ENCODE results near the gene SLCO3A1.

Gene SLCO3A1

DNA sequence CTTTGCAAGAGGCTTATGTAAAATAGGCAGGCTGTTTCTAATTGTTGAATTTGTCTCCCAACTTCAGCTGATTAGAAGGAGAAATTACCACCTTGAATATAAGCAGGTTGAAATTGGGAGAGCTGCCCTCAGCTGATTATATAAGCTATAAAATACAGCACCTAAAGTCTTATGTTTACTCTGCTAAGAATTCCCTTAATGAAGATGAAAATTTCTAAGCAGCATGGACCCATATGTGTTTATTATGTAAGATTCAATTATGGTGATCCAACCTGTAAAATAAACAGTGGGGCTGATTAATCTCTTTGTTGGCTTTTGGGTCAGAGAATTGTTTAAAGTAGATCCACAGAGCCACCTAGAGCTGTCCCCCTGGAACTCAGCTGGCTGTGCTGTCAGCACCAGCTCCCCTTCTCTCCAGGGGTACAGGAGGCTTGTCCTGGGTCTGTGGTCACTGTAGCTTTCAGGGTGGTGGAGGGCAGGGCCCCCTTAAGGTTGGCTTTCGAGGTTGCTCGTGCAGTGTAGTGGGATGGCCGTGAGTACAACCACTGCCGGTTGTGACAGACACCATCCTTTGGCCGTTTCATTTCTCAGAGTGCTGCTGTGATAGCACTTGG lies 9.5 kb downstream of the SLCO3A1 start:
- DNase-seq, result no peak

DNA sequence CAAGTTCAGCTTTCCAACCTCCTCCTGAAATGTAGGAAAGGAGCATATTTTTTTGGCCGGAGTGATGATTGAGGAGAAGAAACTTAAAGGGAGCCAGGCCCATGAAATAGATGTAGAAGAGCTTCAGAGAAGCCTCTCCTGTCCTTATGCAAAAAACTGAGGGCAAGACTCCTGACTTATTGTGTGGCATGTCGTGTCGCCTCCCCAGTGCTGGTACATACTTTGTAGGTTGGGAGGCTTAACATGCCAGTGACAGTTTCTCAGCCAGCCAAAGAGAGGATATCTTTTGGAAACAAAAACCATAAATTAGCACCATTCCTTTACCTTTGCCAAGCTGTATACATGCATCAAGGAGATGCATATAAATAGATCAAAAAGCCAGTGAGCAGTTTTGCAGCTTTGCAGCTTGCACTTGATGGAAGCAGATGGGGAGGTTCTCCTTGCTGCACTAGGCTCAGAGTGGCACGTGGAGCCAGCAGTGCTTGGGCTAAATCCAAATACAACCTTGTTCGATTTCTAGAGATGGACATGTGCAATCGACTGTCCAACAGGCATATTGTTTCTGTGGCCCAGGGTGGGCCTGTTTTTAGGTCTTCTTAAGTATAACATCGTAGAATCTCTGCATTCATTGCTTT lies 10.2 kb downstream of the SLCO3A1 start:
- DNase-seq, result no peak

DNA sequence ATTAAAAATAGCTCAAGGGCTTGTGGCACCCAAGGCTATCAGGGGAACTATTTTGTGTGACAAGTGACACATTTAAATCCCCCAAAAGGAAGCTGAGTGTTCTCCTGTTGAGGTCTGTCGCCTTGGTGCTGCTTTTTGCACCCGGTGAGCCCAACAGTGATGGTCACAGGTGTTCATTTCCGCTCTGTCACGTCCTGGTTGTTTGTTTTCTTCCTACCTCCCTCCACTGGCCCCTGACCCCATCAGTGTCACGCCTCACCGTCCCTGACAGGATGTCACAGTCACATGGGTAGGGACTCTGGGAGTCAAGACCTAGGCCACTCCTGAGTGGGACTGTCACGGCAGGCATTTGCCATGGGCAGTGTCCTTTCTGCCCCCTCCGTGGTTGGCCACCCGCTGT lies 11.2 kb downstream of the SLCO3A1 start:
- DNase-seq, result no peak

DNA sequence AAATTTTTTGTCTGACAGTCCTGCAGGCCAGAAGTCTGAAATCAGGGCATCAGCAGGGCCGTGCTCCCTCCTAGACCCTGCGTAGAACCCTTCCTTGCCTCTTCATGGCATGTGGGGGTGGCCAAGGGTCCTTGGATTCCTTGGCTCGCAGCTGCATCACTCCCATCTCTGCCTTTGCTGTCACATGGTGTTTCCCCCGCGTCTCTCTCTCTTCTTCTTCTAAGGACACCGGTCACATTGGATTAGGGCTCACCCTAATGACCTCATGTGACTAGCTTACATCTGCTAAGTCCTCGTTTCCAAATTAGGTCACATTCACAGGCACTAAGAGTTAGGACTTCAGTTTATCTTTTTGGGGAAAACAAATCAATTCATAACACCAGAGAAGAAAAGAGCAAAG lies 12.0 kb downstream of the SLCO3A1 start:
- DNase-seq, result no peak

DNA sequence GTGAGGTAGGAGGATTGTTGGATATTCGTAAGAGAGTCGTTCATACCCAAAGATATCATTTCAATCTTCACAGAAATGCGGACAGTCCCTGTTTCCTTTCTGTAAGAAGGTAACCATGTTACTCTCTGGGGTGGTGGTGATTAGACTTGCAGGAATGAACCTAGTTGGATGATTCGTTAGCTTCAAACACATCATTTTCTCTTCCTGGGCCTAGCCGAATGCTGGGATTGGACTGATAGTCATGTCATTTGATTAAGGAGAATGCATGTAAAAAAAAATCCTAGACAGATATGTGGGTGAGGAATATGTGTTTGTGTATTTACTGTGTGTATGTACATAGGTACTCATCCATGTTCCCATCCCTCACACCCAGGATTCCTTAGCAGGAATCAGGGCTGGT lies 12.4 kb downstream of the SLCO3A1 start:
- no peak for DNase-seq

DNA sequence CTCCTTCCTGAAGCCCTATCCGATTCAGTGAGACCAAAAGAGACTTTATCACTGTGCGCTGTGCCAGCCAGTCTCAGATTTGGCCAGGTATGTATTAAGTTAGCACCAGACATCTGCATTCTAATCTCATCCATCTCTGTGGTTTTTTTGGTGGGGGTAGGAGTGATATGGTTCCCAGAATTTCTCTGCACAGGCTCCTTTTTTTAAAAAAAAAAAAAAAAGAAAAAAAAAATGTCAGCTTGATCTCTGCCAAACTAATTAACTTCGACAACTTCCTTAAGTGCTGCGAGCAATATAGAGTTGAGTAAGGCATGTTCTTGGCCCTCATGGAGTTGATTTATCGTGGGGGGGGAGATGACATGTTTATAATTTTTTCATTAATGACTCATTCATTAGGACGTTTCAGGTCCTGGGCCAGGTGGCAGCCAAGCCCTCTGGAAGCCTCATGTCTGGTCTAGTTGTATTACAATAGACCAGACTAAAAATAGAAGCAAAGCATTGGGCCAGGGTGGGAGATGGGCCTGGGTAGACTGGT lies 12.9 kb downstream of the SLCO3A1 start:
- DNase-seq, result no peak

DNA sequence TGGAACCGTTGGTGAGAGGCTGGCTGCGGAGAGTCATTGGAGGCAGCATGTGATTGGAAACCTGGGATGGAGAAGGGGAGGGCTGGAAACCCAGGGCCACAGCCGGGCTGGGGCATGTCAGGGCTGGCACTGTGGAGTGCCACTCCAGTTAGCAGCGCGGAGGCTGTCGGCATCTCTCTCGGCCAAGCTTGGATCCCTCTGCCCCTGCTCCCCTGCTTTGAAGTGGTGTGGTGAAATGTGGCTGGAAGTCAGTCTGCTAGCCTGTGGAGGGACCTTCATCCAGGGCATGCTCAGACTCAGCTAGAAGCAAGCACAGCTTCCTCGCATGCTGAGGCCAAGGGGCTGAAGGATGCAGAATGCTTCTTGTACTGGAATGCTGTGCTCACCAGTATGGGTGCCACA lies 13.5 kb downstream of the SLCO3A1 start:
- no peak for DNase-seq

DNA sequence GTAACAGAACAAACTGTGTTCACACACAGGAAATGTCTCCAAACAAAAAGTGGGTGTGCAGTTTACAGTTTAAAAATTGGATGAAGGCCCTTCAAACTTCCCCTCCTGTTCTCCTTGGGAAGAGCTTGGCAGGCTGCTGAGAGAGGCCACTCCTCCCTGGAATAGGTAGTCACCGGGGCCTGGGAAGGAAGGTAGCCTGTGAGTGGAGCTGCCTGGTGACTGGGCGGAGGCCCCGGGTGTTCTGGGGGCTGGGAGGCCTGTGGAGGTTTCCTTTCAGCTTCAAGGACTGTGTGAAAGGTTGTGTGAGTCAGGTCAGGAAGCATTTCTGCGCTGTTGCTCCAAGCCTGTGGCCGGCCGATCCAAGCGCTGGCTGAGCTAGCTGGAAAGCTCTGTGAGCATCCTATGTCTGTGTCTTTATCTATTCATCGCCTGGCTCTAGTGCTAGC lies 14.1 kb downstream of the SLCO3A1 start:
- DNase-seq, result no peak

DNA sequence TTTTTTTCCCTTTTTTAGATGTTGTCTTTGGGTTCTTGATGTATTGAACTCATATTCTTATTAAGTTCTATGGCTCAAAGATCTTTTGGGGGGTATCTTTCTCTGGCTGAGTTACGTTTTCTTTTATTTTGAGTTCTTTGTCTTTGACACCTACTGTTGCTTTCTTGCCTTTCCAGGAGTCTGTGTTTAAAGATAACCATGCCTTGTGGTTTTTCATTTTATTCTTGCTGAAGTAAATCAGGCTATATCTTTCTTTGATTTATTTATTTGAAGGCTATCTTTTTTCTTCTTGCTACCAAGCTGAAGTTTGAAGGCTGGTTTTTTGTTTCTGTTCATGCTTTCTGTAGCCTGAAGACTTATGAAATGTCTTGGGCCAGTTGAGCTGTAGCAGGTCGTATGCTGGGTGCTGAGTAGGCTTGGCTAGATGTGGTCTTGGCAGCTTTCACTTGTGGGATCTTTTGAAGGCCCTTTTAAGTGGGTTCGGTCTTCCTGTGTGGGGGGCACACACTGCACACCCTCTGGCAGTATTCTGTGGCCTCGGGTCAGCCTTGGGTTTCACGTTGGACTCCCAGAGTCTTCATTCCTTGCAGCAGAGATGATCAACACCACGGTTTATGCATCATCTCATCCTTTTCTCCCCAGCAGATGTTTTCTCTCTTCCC lies 17.5 kb downstream of the SLCO3A1 start:
- DNase-seq, result no peak

DNA sequence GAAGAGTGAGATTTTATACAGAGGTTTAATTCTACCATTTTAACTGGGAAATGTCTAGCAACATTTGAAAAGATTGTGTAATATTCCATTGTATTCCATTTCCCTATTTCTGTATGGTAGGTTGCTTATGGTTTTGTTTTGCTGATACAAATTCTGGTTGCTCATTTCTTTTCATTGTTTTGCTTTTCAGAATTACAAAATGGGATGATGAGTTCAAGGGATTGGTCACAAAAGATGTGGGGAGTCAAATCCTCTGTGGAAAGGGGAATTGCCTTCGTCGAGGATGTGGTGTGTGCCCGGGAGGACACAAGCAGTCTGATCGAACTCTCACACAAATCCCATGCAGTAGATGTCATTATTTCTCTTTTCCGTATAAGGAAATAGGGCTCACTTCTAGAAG lies 18.3 kb downstream of the SLCO3A1 start:
- DNase-seq, result no peak

DNA sequence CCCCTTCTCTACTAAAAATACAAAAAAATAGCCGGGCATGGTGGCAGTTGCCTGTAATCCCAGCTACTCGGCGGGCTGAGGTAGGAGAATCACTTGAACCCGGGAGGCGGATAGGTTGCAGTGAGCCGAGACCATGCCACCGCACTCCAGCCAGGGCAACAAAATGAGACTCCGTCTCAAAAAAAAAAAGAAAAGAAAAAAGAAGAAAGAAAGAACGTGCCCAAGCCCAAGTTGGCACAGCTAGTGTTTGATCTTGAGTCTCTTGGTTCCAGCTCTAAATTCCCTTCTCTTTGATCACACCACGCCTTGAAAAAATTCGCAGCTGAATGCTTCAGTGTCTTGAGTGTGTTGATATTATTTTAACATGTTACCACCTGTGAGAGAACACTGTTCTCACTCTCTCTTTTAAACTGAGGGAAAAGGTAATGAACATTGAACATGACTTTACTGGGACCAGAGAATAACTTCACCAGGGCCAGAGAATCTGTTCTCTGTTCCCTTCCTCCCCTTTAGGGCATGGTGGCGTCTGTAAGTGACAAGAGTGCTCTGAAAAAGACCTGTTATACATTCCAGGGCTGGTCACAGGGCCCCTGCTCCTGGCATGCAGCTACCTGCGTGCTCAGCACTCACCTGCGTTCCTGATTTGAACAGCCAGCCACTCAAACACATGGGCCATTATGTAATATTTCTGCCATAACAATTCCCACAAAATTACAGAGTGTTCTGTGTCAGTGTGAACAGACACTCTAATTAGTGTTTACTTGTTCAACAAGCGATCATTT lies 19.0 kb downstream of the SLCO3A1 start:
- DNase-seq, result no peak

DNA sequence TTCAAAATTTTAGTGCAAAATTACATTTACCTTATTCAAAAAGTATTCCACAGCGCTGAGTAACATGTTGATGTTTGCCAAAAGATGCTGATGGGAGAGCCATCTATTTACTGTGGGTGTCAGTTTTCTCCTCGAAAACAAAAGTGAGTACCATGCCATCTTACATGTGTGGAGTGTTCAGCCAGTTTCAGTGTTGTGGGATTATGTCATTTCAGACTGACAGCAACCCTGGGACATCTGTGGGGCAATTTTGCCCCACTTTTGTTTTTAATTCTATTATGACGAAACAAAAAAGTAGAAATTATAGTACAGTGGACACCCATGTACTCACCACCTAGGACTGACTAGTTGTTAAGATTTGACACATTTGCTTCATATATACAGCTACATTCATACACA lies 19.6 kb downstream of the SLCO3A1 start:
- no peak for DNase-seq

DNA sequence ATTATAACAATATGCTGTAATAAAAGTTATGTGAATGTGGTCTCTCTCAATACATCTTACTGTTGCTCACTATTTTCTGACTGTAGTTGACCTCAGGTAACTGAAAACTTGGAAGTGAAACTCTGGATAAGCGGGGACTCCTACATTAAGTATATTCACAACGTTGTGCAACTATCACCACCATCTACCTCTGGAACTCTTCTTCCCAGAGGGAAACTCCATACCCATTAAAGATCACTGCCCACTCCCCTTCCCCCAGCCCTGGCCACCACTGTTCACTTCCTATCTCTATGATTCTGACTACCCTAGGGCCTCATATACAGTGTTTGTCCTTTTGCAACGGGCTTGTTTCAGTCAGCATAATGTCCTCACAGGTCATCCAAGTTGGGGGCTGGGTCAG lies 20.7 kb downstream of the SLCO3A1 start:
- DNase-seq, result no peak

DNA sequence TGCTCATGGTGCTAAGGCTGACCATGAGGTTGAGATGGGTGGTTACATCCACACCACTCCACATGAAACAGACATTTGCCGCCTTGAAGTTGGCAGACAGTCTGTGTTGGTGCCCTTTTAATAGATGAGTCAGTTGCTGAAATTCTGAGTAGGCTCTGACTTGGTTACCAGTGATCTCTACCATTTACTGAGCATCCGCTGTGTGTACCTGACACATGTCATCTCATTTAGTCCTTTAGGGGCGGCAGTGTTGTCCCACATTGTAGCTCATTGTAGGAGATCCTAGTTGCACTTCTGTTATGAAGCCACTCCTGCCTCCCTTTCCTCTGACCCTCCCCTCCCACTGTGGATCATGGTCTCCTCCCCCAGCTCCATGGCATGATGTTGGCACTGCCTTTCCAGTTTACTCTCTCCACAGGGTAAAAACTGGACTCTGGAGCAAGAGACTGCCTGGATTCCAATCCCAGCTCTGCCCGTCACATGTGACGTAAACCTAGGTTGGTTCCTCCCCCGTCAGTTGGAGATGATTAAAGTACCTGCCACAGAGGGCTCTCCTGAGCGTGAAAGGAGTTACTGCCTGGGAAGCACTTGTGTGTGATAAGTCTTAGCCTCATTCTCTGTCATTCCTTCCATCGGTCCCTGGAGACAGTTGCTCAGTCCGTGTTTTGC lies 21.6 kb downstream of the SLCO3A1 start:
- no peak for DNase-seq

DNA sequence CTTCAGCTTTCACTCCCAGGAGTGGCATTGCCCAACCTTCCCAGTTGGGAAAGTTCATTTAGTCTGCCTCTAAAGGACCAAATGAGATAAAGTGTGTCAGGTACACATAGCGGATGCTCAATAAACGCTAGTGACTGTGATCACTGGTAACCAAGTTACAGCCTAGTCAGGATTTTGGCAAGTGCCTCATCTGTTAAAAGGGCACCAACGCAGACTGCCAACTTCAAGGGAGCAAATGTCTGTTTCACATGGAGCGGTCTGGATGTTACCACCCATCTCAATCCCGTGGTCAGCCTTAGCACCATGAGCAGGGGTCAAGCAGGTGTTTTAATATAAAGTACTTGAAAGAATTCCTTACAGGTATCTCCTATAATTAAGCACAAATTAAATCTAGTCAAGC lies 22.7 kb downstream of the SLCO3A1 start:
- DNase-seq, result no peak

DNA sequence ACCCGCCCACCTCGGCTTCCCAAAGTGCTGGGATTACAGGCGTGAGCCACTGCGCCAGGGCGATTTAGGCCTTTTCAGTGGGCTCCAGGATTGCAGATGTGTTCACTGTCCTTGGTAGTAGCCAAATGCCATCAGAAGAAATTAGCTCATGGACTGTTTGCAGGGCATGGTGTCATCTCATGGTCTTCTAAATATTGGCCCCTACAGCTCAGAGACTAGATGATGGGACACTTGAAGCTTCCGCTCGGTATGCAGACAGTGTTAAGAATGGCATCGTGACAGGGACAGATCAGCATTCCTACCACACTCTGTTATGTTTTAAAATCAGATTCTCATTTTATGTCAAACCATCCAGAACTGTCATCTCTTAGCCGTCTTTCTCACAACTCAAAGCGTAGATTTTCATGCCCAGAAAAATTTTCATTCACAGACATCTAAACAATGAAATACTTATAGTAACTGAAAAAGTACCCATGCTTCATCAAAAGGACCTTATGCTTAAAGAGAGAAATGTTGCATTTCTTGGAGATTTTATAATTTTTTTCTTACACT lies 24.9 kb downstream of the SLCO3A1 start:
- DNase-seq, result no peak

DNA sequence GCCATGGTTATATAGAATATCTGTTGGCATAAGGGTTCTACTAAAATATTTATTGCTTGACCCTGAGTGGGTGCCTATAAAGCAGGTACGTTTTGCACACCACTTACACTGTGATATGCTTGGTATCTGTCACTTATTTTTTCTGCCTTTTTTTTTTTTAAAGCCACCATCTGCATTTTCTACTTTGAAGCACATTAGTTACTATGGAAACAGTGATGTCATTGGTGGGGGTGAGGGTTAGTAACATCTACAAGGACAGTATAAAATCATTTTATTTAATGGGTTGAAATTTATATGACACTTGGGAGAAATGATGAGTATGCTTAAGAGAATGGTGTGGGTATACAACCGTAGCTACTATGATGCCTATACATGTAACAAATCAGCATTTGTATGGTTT lies 25.6 kb downstream of the SLCO3A1 start:
- no peak for DNase-seq

DNA sequence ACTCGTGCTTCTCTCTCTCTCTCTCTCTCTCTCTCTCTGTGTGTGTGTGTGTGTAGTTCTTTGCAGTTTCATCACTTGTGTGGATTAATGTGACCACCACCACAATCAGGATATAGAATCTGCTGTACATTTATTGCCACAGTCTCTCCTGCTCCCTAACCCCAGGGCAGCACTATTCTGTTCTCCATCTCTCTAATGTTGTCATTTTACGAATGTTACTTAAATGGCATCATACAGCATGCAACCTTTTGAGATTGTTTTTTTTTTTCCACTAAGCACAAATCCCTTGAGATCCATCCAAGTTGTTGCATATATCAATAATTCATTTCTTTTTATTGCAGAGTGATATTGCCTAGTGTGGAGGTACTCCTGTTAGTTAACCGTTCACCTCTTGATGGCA lies 26.9 kb downstream of the SLCO3A1 start:
- no peak for DNase-seq

DNA sequence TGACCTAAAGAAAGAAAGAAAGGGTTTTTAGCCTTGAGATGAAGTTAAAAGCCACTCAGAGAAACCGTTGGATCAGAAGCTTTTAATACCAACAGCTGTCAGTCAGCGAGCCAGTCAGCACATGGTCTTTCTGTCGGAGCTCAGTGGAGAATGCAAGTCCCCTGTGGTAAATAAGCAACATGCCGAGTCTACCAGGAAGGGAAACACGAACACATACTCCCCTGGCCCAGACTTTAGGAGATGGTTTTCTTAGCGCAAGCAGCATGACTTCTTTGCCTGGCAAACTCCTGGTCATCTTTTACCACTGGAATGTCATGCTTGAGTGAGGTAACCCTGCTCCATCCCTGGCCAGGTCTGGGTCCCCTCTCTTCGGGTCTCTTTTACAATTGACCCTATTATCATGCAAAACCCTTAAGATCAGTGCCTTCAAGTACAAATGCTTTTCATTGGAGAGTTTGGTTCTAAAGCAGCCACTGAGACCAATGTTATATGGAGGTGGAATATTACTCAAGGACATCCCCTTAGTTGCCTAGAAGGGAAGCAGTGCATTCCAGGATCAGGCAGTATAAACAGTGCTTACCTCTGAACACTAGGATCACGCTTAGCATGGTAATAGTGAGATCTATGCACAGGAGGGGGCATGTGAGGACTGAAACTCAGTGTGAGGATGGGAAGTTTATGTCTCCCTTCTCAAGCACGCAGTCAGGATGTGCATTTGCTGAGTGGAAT lies 28.2 kb downstream of the SLCO3A1 start:
- DNase-seq, result no peak

DNA sequence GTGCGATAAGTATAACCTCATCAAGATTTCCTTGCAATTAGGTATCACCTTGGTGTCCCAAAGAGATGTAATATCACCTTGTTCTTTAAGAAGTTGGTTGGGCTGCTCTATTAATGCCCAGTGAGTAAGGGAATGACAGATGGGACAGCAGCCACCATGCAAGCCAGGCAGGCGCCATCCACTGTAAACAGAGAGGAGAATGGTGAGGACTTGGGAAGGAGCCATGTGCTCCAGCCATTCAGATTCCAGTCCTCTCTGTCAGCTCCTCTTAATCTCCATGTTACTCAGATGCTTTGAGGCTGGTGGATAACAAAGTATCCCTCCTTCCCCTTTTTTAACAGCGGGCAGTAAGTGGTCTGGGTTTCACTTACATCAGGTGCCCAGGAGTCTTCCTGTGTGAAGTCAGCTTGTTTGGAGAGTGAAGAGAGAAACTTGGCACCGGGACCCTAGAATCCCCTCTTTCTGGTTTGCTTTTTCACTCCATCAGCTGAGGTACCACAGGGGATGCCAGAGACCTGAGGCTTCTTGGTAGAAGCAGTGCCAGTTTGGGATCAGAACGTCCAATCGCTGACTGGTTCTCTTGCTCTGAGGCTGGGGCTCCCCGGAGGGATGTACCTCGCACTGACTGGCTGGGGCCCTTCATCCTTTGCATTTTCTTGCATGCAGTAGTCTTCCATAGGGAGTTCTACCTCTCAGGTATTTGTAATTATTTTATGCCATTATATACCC lies 29.5 kb downstream of the SLCO3A1 start:
- DNase-seq, result no peak

DNA sequence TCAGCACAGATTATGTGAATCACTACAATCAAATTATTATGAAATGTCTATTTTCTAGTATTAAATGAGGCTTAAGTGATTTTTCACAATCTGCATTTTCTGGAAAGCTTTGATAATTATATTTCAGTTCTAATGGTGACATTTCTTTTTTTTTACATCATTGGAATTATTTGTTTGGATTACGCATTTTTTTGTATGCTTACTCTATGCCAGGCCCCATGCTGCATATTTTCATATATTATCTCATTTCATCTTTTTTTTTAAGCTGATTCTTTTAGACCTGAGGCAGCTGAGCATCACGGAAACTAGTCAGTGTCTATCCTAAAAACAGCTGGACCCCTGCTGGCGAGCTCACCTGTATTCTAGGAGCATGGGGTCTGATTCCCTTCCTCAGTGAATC lies 31.1 kb downstream of the SLCO3A1 start:
- DNase-seq, result no peak
